GM12878 (cell line): Measurements from ENCODE around the gene TRIM3. TPM values are rescaled to one million over a fixed set of nuclear protein-coding genes. Genes with fewer than 3 reads are reported as not detected.

Experiments used
- ATAC-seq: fragments of 200-7000 bp; cut with Tn5 transposase; 3 replicates; pipeline ENCODE4 v1.9.1; 2020; ENCODE audit warnings: mild to moderate bottlenecking, moderate library complexity
- BruUV-seq: library from RNA; stranded (reverse); fragments of 400-500 nt; replicated peaks from 2 replicates; lab custom pipeline; 2021; lab: Mats Ljungman, UMichigan
- CTCF ChIA-PET: fragments of 300-600 bp; sonication (Branson Sonifier 250); formaldehyde crosslinking; extraction: SDS; loops from one replicate; lab custom pipeline; 2021; ENCODE audit warnings: inconsistent platforms; lab: Yijun Ruan, JAX
- POLR2A ChIA-PET: fragments of 350-600 bp; formaldehyde crosslinking; extraction: SDS; loops from one replicate; lab custom pipeline; 2021; ENCODE audit warnings: inconsistent platforms; lab: Charles Lee
- RAD21 ChIA-PET: fragments of 300-600 bp; sonication (Branson Sonifier 250); formaldehyde crosslinking; loops from one replicate; lab custom pipeline; 2023; ENCODE audit warnings: antibody characterized with exemption; ENCODE audit not compliant: unreplicated experiment; lab: Charles Lee
- SMC1A ChIA-PET: fragments of 300-600 bp; sonication (Branson Sonifier 250); formaldehyde crosslinking; loops from one replicate; lab custom pipeline; 2023; ENCODE audit not compliant: unreplicated experiment, uncharacterized antibody; lab: Charles Lee
- DNase-seq: peaks from one replicate; pipeline ENCODE4 v3.0.0-alpha.2; 2011; ENCODE audit warnings: low read depth, low spot score
- FAIRE-seq: peaks from 3 replicates; lab custom pipeline; 2011; peaks lifted over from hg19 to GRCh38; lab: Jason Lieb, UNC
- H2AFZ ChIP-seq: 2 replicates; pipeline ENCODE4 v1.6.0; 2011; ENCODE audit warnings: low read depth, low read length, control low read depth; ENCODE audit not compliant: control insufficient read depth
- H3K27ac ChIP-seq: 2 replicates; pipeline ENCODE4 v1.5.1; 2011; ENCODE audit warnings: control low read depth; ENCODE audit not compliant: control insufficient read depth, insufficient read depth
- H3K27me3 ChIP-seq, 2 experiments: replicated peaks in 1 of 2; 2 replicates each; pipeline versions ENCODE4 v1.6.0 to v1.6.1; 2011; ENCODE audit warnings: low read length in 1 of 2; ENCODE audit not compliant: control insufficient read depth in 2 of 2, insufficient read depth in 2 of 2
- H3K36me3 ChIP-seq, 2 experiments: 2 replicates each; pipeline ENCODE4 v1.5.1; 2011; ENCODE audit warnings: low read length in 1 of 2; ENCODE audit not compliant: control insufficient read depth in 2 of 2, insufficient read depth in 2 of 2
- H3K4me1 ChIP-seq: 2 replicates; pipeline ENCODE4 v1.6.1; 2011; ENCODE audit warnings: mild to moderate bottlenecking, low read length, moderate library complexity, mixed read lengths; ENCODE audit not compliant: control insufficient read depth, insufficient read depth
- H3K4me2 ChIP-seq: 2 replicates; pipeline ENCODE4 v1.6.0; 2011; ENCODE audit warnings: control low read depth; ENCODE audit not compliant: control insufficient read depth, insufficient read depth
- H3K4me3 ChIP-seq: fragments of 200-600 bp; sonication (generic); 2 replicates; pipeline ENCODE4 v1.5.1; 2016
- H3K79me2 ChIP-seq: 2 replicates; pipeline ENCODE4 v1.6.0; 2011; ENCODE audit warnings: low read length; ENCODE audit not compliant: control insufficient read depth, insufficient read depth
- H3K9ac ChIP-seq: 2 replicates; pipeline ENCODE4 v1.8.0; 2011; ENCODE audit warnings: low read length, control low read depth, mixed read lengths; ENCODE audit not compliant: control insufficient read depth, insufficient read depth
- H3K9me3 ChIP-seq: replicated peaks from 3 replicates; pipeline ENCODE4 v1.5.1; 2011; ENCODE audit warnings: mild to moderate bottlenecking, low read length; ENCODE audit not compliant: control insufficient read depth, insufficient read depth
- H4K20me1 ChIP-seq: 2 replicates; pipeline ENCODE4 v1.6.0; 2011; ENCODE audit not compliant: control insufficient read depth, insufficient read depth
- CBX5 ChIP-seq: sonication (generic); IDR thresholded peaks from 2 replicates; pipeline ENCODE4 v1.6.1; 2016; ENCODE audit warnings: low read depth, moderate library complexity, mild to moderate bottlenecking, inconsistent platforms
- HCFC1 ChIP-seq: fragments of 150-350 bp; IDR thresholded peaks from 2 replicates; pipeline ENCODE4 v1.6.1; 2014; ENCODE audit warnings: low read length
- HDGF ChIP-seq: fragments of 450-650 bp; IDR thresholded peaks from 2 replicates; pipeline ENCODE4 v1.6.1; 2016; ENCODE audit warnings: antibody characterized with exemption
- IKZF1 ChIP-seq: fragments of 450-650 bp; conservative IDR thresholded peaks from 2 replicates; pipeline ENCODE4 v1.6.1; 2017; ENCODE audit warnings: antibody characterized with exemption, mild to moderate bottlenecking
- KAT2A ChIP-seq: conservative IDR thresholded peaks from 2 replicates; pipeline ENCODE4 v1.6.1; 2011; ENCODE audit warnings: low read depth, low read length; ENCODE audit not compliant: control insufficient read depth
- MYC ChIP-seq: IDR thresholded peaks from 2 replicates; pipeline ENCODE4 v1.6.1; 2011; ENCODE audit warnings: mild to moderate bottlenecking, low read length, moderate library complexity, inconsistent platforms; ENCODE audit not compliant: insufficient read depth, insufficient replicate concordance, insufficient read length, severe bottlenecking
- NFXL1 ChIP-seq: fragments of 450-650 bp; IDR thresholded peaks from 2 replicates; pipeline ENCODE4 v1.6.1; 2017; ENCODE audit warnings: antibody characterized with exemption, mild to moderate bottlenecking, borderline replicate concordance
- NFYB ChIP-seq: IDR thresholded peaks from 2 replicates; pipeline ENCODE4 v1.6.1; 2011; ENCODE audit warnings: low read depth, mild to moderate bottlenecking, low read length, improper control_type of control experiment, moderate library complexity; ENCODE audit not compliant: insufficient read depth
- PBX3 ChIP-seq: IDR thresholded peaks from 2 replicates; pipeline ENCODE4 v1.6.1; 2011; ENCODE audit warnings: mild to moderate bottlenecking, low read depth, low read length, moderate library complexity; ENCODE audit not compliant: insufficient replicate concordance
- RELB ChIP-seq: fragments of 450-650 bp; IDR thresholded peaks from 2 replicates; pipeline ENCODE4 v1.6.1; 2017; ENCODE audit warnings: low read depth, mild to moderate bottlenecking, moderate library complexity
- SMARCA5 ChIP-seq: fragments of 450-650 bp; IDR thresholded peaks from 2 replicates; pipeline ENCODE4 v1.6.1; 2017; ENCODE audit warnings: mild to moderate bottlenecking
- SRF ChIP-seq, 2 experiments: IDR thresholded peaks; 2 replicates each; pipeline ENCODE4 v1.6.1; 2011; ENCODE audit warnings: low read depth in 2 of 2, low read length in 2 of 2, mild to moderate bottlenecking in 1 of 2, moderate library complexity in 1 of 2
- STAT3 ChIP-seq: IDR thresholded peaks from 2 replicates; pipeline ENCODE4 v1.6.1; 2011; ENCODE audit warnings: low read depth, low read length, improper control_type of control experiment
- SUZ12 ChIP-seq: fragments of 200-600 bp; sonication (generic); IDR thresholded peaks from one replicate; pipeline ENCODE4 v1.6.1; 2018; ENCODE audit warnings: antibody characterized with exemption, mild to moderate bottlenecking; ENCODE audit not compliant: unreplicated experiment
- WGBS: methylation state at CpG from one replicate; pipeline ENCODE4 v1.1.6; 2016; ENCODE audit warnings: low lambda C conversion rate; ENCODE audit not compliant: insufficient replicate concordance, insufficient coverage; ENCODE audit errors: missing lambda C conversion rate; 5-methylcytosine and 5-hydroxymethylcytosine counted together
- in situ Hi-C: fragments of 300-500 bp; cut with MboI; formaldehyde crosslinking; loops from 9 replicates; pipeline ENCODE4 v1.14.3; 2018; ENCODE audit warnings: mixed read lengths
- intact Hi-C: fragments of 100-400 bp; cut with micrococcal nuclease; formaldehyde crosslinking; loops from one replicate; pipeline ENCODE4 v1.14.2; 2022; ENCODE audit not compliant: unreplicated experiment
- polyA plus RNA-seq, 11 experiments: library from polyadenylated mRNA; depleted of rRNA in 4 of 11; unstranded in 6 of 11; stranded (reverse) in 5 of 11; fragments of >200 nt; fragmentation: Nextera tagmentation in 4 of 11; fragmentation: Illumina TruSeq in 1 of 11; extraction: Ambion mirVana in 4 of 11; extraction: Trizol in 1 of 11; gene quantifications; 1 replicate in 1 of 11; 2 replicates in 10 of 11; pipeline versions ENCODE4 v1.2.1 to v1.2.3, GENCODE V29; 2011 to 2016; ENCODE audit warnings: inconsistent platforms in 2 of 11, missing spikeins in 2 of 11, low read depth in 1 of 11
- total RNA-seq, 4 experiments: library from RNA; depleted of rRNA in 3 of 4; stranded (reverse); fragments of >200 nt in 3 of 4; fragmentation: Illumina TruSeq in 1 of 4; extraction: Trizol in 1 of 4; gene quantifications; 2 replicates each; pipeline versions ENCODE4 v1.2.1 to v1.2.3, GENCODE V29; 2013 to 2021

Gene TRIM3
- total and polyA plus RNA-seq, 10 of the 15 experiments (the other 5 are each of a cell fraction or from before 2014, with no cell fraction given) = 0.34 to 11.8 (median 4.8) TPM

- intact Hi-C loops (no loop called here), in situ Hi-C loops (no loop called here)
- H3K27me3 ChIP-seq = no peaks in the 10 kb centered on the region
- SMC1A ChIA-PET = interaction anchor here (0.7 to 2.1 kb wide), 6 partner anchors 11 to 79 kb away, joined by 3 to 8 read pairs (median 4); no protein-coding TSS in a partner anchor
- TF ChIP-seq PBX3 (no peak), SUZ12 (no peak), NFYB (no peak), NFXL1 (no peak)
- TF ChIP-seq, all 136 proteins: peak for 0
- Histone ChIP-seq H3K27ac (no peak overlapping the region), H3K9me3 (no peaks in the 10 kb centered on the region), H3K4me2 (no peak overlapping the region), H4K20me1 (no peaks in the 10 kb centered on the region), H3K4me1 (no peaks in the 10 kb centered on the region), H2AFZ (no peak overlapping the region), H3K4me3 (no peak overlapping the region), H3K79me2 (no peaks in the 10 kb centered on the region), H3K36me3 (no peaks in the 10 kb centered on the region; a peak in 1 of 4 replicates), H3K9ac (no peak overlapping the region)
- 41% methylated on average over 2 of the region's 2 CpGs for WGBS
- BruUV-seq = no TSS peak
- ATAC-seq (no peak), FAIRE-seq (no peak), DNase-seq (no peak)
- ChIA-PET CTCF (interaction anchor here (1.2 to 2.7 kb wide), 3 partner anchors 11 to 50 kb away, joined by 4 to 14 read pairs (median 7); no protein-coding TSS in a partner anchor), POLR2A (no interaction called here), RAD21 (interaction anchor here (1.7 to 2.1 kb wide), 2 partner anchors 11 to 76 kb away, joined by 4 to 5 read pairs; no protein-coding TSS in a partner anchor)
Measured at GRCh38 chr11:6455070-6455469, 18.7 kb downstream of the TRIM3 start.

GRCh38 chr11:6453152-6453551 is 20.6 kb downstream of the TRIM3 start:
- no peak overlapping the region for H3K4me2 ChIP-seq
- H2AFZ ChIP-seq = no peak overlapping the region
- no peaks in the 10 kb centered on the region for H4K20me1 ChIP-seq
- WGBS = 100% methylated on average over 2 of the region's 2 CpGs
- no peaks in the 10 kb centered on the region for H3K4me1 ChIP-seq
- H3K9ac ChIP-seq = no peak overlapping the region
- H3K27me3 ChIP-seq = no peaks in the 10 kb centered on the region
- DNase-seq (no peak), FAIRE-seq (no peak), ATAC-seq (no peak)
- H3K27ac ChIP-seq = no peak overlapping the region
- BruUV-seq = no TSS peak
- ChIA-PET SMC1A (interaction anchor here (0.9 to 2.0 kb wide), 4 partner anchors 9 to 74 kb away, joined by 3 to 6 read pairs (median 4); no protein-coding TSS in a partner anchor), RAD21 (interaction anchor here (1.0 to 1.4 kb wide), 2 partner anchors 9 to 51 kb away, joined by 3 to 8 read pairs; no protein-coding TSS in a partner anchor), POLR2A (no interaction called here), CTCF (interaction anchor here (0.7 to 17.4 kb wide), 7 partner anchors 9 to 253 kb away, joined by 3 to 560 read pairs (median 4); no protein-coding TSS in a partner anchor)
- in situ Hi-C loops (no loop called here), intact Hi-C loops (no loop called here)
- H3K36me3 ChIP-seq = no peaks in the 10 kb centered on the region; a peak in 1 of 4 replicates
- no peaks in the 10 kb centered on the region for H3K79me2 ChIP-seq
- H3K9me3 ChIP-seq = no peaks in the 10 kb centered on the region
- H3K4me3 ChIP-seq = no peak overlapping the region
- TF ChIP-seq MYC = no peak
- no peak for TF ChIP-seq RELB
- no peak for TF ChIP-seq CBX5
- no peak for TF ChIP-seq HCFC1
- TF ChIP-seq KAT2A = no peak
- TF ChIP-seq IKZF1 = no peak
- TF ChIP-seq SRF (IDR thresholded peaks at IDR 0.05; ENCODE audit: low read depth in 2 of 2, low read length in 2 of 2) = no peak
- TF ChIP-seq SMARCA5 = no peak
- no peak for TF ChIP-seq HDGF
- no peak for TF ChIP-seq STAT3
